HG03025 (cell line): Measurements from ENCODE around the gene PPP1R13B.

Source experiments
- ATAC-seq: cut with Tn5 transposase; IDR thresholded peaks from one replicate; pipeline ENCODE4 v1.9.1; 2021; ENCODE audit warnings: mild to moderate bottlenecking, moderate library complexity; ENCODE audit not compliant: unreplicated experiment, low FRiP score

Gene PPP1R13B

GRCh38 chr14:103733651-103734050, 113.7 kb downstream of the PPP1R13B start:
- ATAC-seq, result no peak

GRCh38 chr14:103732868-103733620, 114.3 kb downstream of the PPP1R13B start:
- no peak for ATAC-seq

- no peak for ATAC-seq
Measured at GRCh38 chr14:103731916-103732867, 115.2 kb downstream of the PPP1R13B start.

GRCh38 chr14:103731481-103731880, 115.9 kb downstream of the PPP1R13B start:
- no peak for ATAC-seq

- no peak for ATAC-seq
Measured at GRCh38 chr14:103730490-103731035, 116.8 kb downstream of the PPP1R13B start.

- ATAC-seq, result no peak
Measured at GRCh38 chr14:103729496-103730448, 117.6 kb downstream of the PPP1R13B start.

- ATAC-seq, result no peak
Measured at GRCh38 chr14:103728721-103729120, 118.7 kb downstream of the PPP1R13B start.

- ATAC-seq, result no peak
Measured at GRCh38 chr14:103728141-103728540, 119.2 kb downstream of the PPP1R13B start.

GRCh38 chr14:103727313-103727980, 119.9 kb downstream of the PPP1R13B start:
- no peak for ATAC-seq

GRCh38 chr14:103726474-103726873, 120.9 kb downstream of the PPP1R13B start:
- ATAC-seq, result no peak

- ATAC-seq, result no peak
Measured at GRCh38 chr14:103725739-103726395, 121.5 kb downstream of the PPP1R13B start.

GRCh38 chr14:103725001-103725682, 122.2 kb downstream of the PPP1R13B start:
- no peak for ATAC-seq

- no peak for ATAC-seq
Measured at GRCh38 chr14:103724116-103724515, 123.3 kb downstream of the PPP1R13B start.

- no peak for ATAC-seq
Measured at GRCh38 chr14:103723748-103724081, 123.7 kb downstream of the PPP1R13B start.

GRCh38 chr14:103721334-103722120, 125.8 kb downstream of the PPP1R13B start:
- ATAC-seq, result no peak

GRCh38 chr14:103719751-103720150, 127.6 kb downstream of the PPP1R13B start:
- no peak for ATAC-seq

GRCh38 chr14:103718572-103718971, 128.8 kb downstream of the PPP1R13B start:
- ATAC-seq, result no peak

GRCh38 chr14:103716899-103717411, 130.4 kb downstream of the PPP1R13B start:
- no peak for ATAC-seq
